Mammary epithelial cell (primary cell): Measurements from ENCODE around the gene SLMAP.

Experiments used
- EZH2 ChIP-seq: IDR thresholded peaks from 2 replicates; pipeline ENCODE4 v1.6.1; 2012; ENCODE audit warnings: low read length, inconsistent platforms, borderline replicate concordance
- TF ChIP-seq, protein P1 (sequence below), 2 donors: IDR thresholded peaks in 1 of 2; conservative IDR thresholded peaks in 1 of 2; 2 replicates each; pipeline ENCODE4 v1.5.1; 2011 to 2012; ENCODE audit warnings: inconsistent platforms in 2 of 2, low read length in 2 of 2, mild to moderate bottlenecking in 2 of 2, control low read depth in 1 of 2, low read depth in 1 of 2; ENCODE audit not compliant: insufficient read depth in 1 of 2; ENCODE audit errors: extremely low read depth in 1 of 2

DNA sequence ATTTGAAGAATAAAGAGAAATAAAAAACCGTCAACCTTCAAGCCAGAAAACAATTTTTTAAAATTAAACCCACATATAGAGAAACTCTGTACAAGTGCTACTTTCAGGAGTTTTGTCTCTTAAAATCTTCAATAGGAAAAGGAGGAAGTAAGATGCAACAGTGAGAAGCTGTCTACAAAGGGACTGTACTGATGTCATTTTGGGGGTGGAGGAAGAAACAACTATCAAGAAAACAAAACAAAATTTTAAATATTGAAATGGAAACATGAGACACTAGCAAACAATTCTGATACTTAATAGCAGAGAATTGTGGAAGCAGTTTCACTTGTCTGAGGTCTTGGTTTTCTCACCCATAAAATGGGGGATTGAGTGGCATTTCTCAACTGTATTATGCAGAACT, 84.4 kb downstream of the SLMAP start:
- TF ChIP-seq, protein P1, sequence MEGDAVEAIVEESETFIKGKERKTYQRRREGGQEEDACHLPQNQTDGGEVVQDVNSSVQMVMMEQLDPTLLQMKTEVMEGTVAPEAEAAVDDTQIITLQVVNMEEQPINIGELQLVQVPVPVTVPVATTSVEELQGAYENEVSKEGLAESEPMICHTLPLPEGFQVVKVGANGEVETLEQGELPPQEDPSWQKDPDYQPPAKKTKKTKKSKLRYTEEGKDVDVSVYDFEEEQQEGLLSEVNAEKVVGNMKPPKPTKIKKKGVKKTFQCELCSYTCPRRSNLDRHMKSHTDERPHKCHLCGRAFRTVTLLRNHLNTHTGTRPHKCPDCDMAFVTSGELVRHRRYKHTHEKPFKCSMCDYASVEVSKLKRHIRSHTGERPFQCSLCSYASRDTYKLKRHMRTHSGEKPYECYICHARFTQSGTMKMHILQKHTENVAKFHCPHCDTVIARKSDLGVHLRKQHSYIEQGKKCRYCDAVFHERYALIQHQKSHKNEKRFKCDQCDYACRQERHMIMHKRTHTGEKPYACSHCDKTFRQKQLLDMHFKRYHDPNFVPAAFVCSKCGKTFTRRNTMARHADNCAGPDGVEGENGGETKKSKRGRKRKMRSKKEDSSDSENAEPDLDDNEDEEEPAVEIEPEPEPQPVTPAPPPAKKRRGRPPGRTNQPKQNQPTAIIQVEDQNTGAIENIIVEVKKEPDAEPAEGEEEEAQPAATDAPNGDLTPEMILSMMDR (conservative IDR thresholded peaks at IDR 0.05 in 1 of 2, IDR thresholded peaks at IDR 0.05 in 1 of 2; ENCODE audit: extremely low read depth in 1 of 2, insufficient read depth in 1 of 2, low read depth in 1 of 2, low read length in 2 of 2), result no peak
- no peak for TF ChIP-seq EZH2
